NCI-H1092 (cell line): ENCODE measurements around the gene SORCS1.
"Not testable (repeated sequence)": the region's sequence is repeated elsewhere in the genome, so short reads cannot be mapped to it uniquely, and the experiment has no call there.

Experiments
- DNase-seq: peaks from one replicate; lab custom pipeline; 2025; lab: John Stamatoyannopoulos, UW

SORCS1 gene

GRCh38 chr10:107043461-107043860 lies 121.0 kb downstream of the SORCS1 start:
- no peak for DNase-seq

GRCh38 chr10:107037192-107038122 lies 127.0 kb downstream of the SORCS1 start:
- no peak for DNase-seq

- no peak for DNase-seq
Observed at GRCh38 chr10:107033799-107034422, 130.6 kb downstream of the SORCS1 start.

GRCh38 chr10:107032700-107033401 lies 131.7 kb downstream of the SORCS1 start:
- no peak for DNase-seq

- no peak for DNase-seq
Observed at GRCh38 chr10:107031931-107032699, 132.4 kb downstream of the SORCS1 start.

- DNase-seq: no peak
Observed at GRCh38 chr10:107028236-107028635, 136.3 kb downstream of the SORCS1 start.

GRCh38 chr10:107025676-107026075 lies 138.8 kb downstream of the SORCS1 start:
- no peak for DNase-seq

GRCh38 chr10:107024033-107024432 lies 140.5 kb downstream of the SORCS1 start:
- DNase-seq: not testable (repeated sequence)

GRCh38 chr10:107022600-107023354 lies 141.7 kb downstream of the SORCS1 start:
- no peak for DNase-seq

GRCh38 chr10:107019154-107019553 lies 145.4 kb downstream of the SORCS1 start:
- DNase-seq: no peak

GRCh38 chr10:107013258-107014006 lies 151.1 kb downstream of the SORCS1 start:
- DNase-seq: no peak

GRCh38 chr10:107011992-107012391 lies 152.5 kb downstream of the SORCS1 start:
- no peak for DNase-seq

GRCh38 chr10:107011105-107011504 lies 153.4 kb downstream of the SORCS1 start:
- DNase-seq: no peak

GRCh38 chr10:107010531-107010930 lies 154.0 kb downstream of the SORCS1 start:
- DNase-seq: no peak

GRCh38 chr10:107004362-107004761 lies 160.1 kb downstream of the SORCS1 start:
- DNase-seq: no peak

- no peak for DNase-seq
Observed at GRCh38 chr10:107002068-107002467, 162.4 kb downstream of the SORCS1 start.

GRCh38 chr10:106999118-106999707 lies 165.3 kb downstream of the SORCS1 start:
- DNase-seq: no peak

GRCh38 chr10:106997721-106998120 lies 166.8 kb downstream of the SORCS1 start:
- DNase-seq: no peak

- DNase-seq: no peak
Observed at GRCh38 chr10:106996510-106996909, 168.0 kb downstream of the SORCS1 start.

GRCh38 chr10:106992055-106992454 lies 172.5 kb downstream of the SORCS1 start:
- no peak for DNase-seq
